Measurements from ENCODE around the gene KRT17.
"Not testable (repeated sequence)": the region's sequence is repeated elsewhere in the genome, so short reads cannot be mapped to it uniquely, and the experiment has no call there.

The KRT17 gene

GRCh38 chr17:41619036-41619926 lies 5.1 kb downstream of the KRT17 start:
- no peak for DNase-seq

- no peak for DNase-seq
These were observed 5.9 kb downstream of the KRT17 start for GRCh38 chr17:41618341-41619035.

- no peak for DNase-seq
These were observed 6.7 kb downstream of the KRT17 start for GRCh38 chr17:41617698-41618097.

- no peak for DNase-seq
These were observed 7.2 kb downstream of the KRT17 start for GRCh38 chr17:41617136-41617535.

GRCh38 chr17:41616486-41616885 lies 7.9 kb downstream of the KRT17 start:
- DNase-seq, result not testable (repeated sequence)

- no peak for DNase-seq
These were observed 8.9 kb downstream of the KRT17 start for GRCh38 chr17:41615454-41615853.

- DNase-seq, result not testable (repeated sequence)
These were observed 9.6 kb downstream of the KRT17 start for GRCh38 chr17:41614767-41615166.

GRCh38 chr17:41614098-41614497 lies 10.3 kb downstream of the KRT17 start:
- no peak for DNase-seq

GRCh38 chr17:41613277-41614082 lies 10.9 kb downstream of the KRT17 start:
- DNase-seq, result no peak

GRCh38 chr17:41612376-41613160 lies 11.8 kb downstream of the KRT17 start, which contains the start of gene KRT16:
TSS of gene KRT16 (minus strand) at chr17:41612767. CDS start at chr17:41612688, 79 bp downstream.
- peak; percentile 17 for DNase-seq

- DNase-seq, result no peak
These were observed 13.3 kb downstream of the KRT17 start for GRCh38 chr17:41610965-41611640.

- not testable (repeated sequence) for DNase-seq
These were observed 14.3 kb downstream of the KRT17 start for GRCh38 chr17:41610061-41610517.

GRCh38 chr17:41606930-41607329 lies 17.4 kb downstream of the KRT17 start:
- DNase-seq, result not testable (repeated sequence)

GRCh38 chr17:41602524-41602923 lies 21.9 kb downstream of the KRT17 start:
- no peak for DNase-seq

GRCh38 chr17:41600318-41600717 lies 24.1 kb downstream of the KRT17 start:
- no peak for DNase-seq

- DNase-seq, result no peak
These were observed 24.7 kb downstream of the KRT17 start for GRCh38 chr17:41599680-41600079.

GRCh38 chr17:41595585-41595984 lies 28.8 kb downstream of the KRT17 start:
- no peak for DNase-seq

- no peak for DNase-seq
These were observed 29.9 kb downstream of the KRT17 start for GRCh38 chr17:41594363-41594915.

- DNase-seq, result no peak
These were observed 30.9 kb downstream of the KRT17 start for GRCh38 chr17:41593306-41593981.

- DNase-seq, result no peak
These were observed 31.6 kb downstream of the KRT17 start for GRCh38 chr17:41592601-41593305.
